HK-2 (cell line): ENCODE measurements around the gene CALHM4.

Experiments used
- DNase-seq: peaks from one replicate; pipeline ENCODE4 v3.0.0-alpha.2; 2018; ENCODE audit not compliant: unreplicated experiment

The CALHM4 gene

GRCh38 chr6:116553451-116553850, at the start of gene CALHM4:
Gene CALHM4, plus strand, starts transcription at chr6:116553751. Its CDS starts 43 bp downstream, at chr6:116553794.
- DNase-seq = no peak

DNA sequence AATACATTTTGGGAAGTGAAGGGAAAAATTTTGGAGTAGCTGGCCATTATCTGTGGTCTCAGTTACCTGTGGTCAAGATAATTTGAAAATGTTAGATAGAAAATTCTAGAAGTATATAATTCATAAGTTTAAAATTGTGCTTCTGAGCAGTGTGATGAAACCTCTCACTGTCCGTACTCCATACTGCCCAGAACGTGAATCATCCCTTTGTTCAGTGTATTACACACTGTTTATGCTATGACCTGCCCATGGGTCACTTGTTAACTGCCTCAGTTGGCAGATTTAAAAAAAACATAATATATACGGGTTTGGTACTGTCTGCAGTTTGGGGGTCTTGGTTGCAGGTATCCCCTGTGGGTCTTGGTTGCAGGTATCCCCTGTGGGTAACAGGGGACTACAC, 46.2 kb upstream of the CALHM4 start:
- DNase-seq = no peak

GRCh38 chr6:116508527-116508926, 45.0 kb upstream of the CALHM4 start:
- DNase-seq = no peak

DNA sequence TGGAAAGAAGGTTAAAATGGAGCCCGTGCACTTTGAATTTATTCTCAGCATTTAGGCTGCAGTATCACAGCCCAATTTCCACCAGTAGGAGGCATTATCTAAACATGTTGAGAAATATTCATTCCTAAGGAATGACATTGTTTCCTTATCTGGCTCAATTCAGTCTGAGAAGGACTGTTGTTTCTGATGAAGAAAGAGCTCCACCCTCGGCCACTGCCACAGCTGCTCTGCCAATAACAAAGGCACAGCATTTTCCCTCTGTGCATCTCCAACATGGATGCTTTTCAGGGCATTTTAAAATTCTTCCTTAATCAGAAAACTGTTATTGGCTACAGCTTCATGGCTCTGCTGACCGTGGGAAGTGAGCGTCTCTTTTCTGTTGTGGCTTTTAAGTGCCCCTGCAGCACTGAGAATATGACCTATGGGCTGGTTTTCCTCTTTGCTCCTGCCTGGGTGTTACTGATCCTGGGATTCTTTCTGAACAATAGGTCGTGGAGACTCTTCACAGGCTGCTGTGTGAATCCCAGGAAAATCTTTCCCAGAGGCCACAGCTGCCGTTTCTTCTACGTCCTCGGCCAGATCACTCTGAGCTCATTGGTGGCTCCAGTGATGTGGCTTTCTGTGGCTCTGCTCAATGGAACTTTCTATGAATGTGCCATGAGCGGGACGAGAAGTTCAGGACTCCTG, 42.0 kb upstream of the CALHM4 start, which contains the start of gene CALHM5:
Gene CALHM5, plus strand, starts transcription at position 216 of the 687 bp plus-strand sequence. Its CDS starts 58 bp downstream, at position 274.
- no peak for DNase-seq

DNA sequence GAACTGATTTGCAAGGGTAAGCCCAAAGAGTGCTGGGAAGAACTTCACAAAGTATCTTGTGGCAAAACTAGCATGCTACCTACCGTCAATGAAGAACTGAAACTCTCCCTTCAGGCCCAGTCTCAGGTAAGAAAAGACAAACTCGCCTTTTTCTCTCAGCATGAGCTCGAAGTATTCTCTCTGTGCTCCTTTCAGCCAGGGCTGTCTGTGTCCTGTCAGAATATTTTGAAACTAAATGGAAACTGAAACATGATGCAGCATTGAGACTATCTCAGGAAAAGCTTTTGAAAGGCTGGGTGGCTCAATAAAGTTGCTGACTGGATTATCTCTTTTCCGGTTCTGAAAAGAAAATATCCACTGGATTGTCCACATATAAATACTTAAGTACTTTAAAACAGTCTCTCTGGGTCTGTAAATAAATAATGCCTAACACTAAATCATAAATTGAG, 41.4 kb upstream of the CALHM4 start:
- no peak for DNase-seq

DNA sequence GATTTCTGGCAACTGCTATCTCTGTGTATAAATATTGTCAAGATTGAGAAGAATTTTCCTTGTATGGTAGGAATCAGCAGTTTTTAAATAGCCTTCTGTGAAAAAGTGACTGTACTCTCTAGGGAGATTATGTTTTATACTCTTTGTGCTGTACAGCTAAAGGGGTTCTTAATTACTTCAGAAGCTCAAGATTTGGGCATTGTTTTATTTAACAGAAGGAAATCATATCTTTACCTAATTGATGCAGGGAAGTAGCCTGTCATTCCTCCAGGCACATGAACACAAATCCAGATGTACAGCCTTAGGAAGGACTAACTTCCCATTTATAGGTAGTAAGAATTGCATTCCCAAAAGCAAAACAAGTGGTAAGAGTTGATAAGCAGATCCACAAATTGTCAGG, 40.8 kb upstream of the CALHM4 start:
- no peak for DNase-seq

DNA sequence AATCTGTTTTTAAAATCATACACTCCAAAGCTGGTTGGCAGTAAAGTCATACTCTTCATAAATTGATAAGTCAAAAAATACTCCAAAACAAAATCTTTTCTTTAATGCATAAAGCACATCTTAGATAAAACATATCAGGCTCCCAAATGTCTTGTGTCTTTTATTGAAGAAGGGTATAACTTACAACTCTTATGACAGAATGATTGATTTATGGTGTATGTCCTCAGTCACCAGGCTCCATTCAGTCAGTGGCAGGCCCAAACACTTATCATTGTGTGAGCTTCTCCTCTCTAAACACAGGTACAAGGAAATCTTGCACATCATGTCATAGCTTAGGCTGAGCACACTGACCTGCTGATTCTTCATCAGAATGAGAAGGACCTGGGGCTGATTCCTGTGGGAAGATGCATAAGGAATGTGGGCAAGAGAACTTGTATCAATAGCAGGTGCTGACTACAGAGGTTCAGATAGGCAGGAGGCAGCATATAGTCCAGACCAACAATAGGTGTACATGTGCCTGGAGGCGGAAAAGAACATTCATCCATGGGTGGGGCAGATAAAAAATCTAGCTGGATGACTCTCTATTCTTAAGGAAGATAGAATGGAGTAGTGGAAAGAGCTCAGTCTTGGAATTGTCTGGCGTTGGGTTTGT, 40.2 kb upstream of the CALHM4 start:
- no peak for DNase-seq

GRCh38 chr6:116514111-116514510, 39.4 kb upstream of the CALHM4 start:
- DNase-seq = no peak

DNA sequence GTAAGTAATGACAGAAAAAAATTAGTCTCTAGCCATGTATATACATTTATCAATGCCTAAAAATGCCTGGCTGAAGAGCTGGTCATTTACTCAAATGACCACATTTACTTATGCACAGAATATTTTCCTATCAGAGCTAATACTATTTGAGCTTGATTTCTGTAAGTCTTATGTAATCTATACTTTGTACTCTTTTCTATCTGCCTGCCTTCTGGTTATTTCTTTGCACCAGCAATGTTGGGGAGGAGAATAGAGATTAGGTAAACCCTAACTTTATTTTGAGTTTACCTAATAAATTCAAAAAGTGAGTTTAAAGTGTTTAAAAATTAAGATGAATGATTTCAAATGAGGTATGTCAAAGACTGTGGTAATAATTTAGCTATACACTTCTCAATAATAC, 38.4 kb upstream of the CALHM4 start:
- no peak for DNase-seq

- peak; percentile 39 for DNase-seq
Observed at GRCh38 chr6:116518621-116519368, 34.8 kb upstream of the CALHM4 start.

- no peak for DNase-seq
Observed at GRCh38 chr6:116522896-116523295, 30.7 kb upstream of the CALHM4 start.

DNA sequence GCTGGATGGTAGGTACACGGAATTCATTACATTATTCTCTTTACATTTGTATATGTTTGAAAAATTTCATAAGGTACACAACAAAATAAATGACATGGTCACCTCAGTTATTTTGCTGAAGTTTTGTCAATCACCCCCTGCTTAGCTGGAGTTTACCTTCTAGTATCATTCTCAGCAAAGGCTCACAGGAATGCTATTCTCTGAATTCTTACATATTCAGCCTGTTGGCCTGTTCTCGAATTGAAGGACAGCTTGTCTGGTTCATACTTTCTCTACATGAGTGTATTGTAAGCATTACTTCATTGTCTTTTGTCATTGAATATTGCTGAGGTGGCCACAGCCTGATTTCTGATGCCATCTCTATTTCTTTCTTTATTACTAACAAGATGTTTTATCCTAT, 29.3 kb upstream of the CALHM4 start:
- no peak for DNase-seq

- DNase-seq = no peak
Observed at GRCh38 chr6:116528133-116528532, 25.4 kb upstream of the CALHM4 start.

DNA sequence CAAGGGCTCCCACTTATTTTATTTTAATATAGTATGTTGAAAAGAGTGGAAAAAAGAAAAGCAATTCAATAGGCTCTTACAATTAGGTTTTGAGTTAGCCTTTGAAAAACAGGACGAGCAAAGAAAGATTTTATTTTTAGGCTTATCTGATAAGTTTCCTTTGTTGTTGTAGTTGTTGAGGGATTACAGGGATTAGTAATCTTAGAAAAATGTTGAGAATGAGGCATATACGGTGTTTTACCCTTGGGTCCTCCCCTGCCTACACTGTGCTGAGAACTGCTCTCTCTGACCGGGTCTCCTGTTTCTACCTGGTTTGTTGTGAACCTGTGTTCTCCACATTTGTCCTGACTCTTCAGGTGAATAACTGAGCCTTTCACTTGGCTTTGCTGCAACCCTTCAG, 24.8 kb upstream of the CALHM4 start:
- no peak for DNase-seq

- DNase-seq = no peak
Observed at GRCh38 chr6:116529466-116530290, 23.9 kb upstream of the CALHM4 start.

DNA sequence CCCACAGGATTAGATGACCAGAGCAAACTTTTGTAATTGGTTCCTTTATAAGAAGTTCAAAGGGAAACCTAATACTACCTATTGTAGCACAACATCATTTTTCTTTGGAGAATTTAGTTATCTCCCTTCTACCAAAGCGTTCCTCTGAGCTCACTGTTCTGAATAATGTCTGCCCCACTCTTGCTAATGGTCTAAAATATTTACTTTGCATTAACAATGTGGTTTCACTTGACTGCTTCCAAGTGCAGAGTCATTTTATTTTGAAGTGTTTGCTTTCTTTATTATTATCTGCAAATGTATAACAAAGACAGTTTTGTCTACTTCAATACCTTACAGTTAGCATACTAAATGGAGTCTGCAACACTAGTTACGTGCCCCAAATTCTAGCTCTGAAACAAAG, 23.1 kb upstream of the CALHM4 start:
- no peak for DNase-seq

GRCh38 chr6:116531675-116532570, 21.6 kb upstream of the CALHM4 start:
- DNase-seq = peak; percentile 33

DNA sequence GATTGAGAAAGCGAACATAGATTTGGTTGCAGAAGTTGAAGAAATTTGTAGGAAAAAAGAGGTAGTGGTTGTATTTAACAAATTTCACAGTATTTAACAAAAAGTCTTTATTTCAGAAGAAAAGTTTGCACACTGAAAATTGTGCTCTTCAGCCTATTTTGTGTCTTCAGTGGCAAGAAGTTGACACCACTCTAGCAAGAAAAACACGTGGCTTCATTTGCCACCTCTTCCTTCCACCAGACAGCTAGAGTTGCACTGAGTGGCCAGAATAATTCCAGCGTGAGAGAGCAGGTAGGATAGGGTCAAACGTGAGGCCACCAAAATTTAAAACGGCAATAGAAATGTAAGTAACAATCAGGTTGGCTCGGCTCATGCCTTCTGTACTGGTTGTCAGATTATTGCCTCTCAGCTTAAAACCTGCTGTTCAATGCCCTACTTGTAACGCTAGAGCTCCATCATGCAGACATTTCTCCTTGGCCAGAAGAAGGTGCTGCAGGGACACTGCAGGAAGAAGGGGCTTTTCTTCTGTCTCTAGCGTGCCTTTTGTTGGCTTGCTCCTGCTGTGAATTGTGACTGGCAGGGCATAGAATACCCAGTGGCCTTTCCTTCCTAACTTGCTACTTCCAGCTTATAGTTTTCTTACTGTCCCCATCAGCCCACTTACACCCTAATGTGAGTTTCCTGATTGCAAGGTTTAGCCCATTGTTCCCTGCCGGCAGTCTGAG, 20.2 kb upstream of the CALHM4 start:
- no peak for DNase-seq

- DNase-seq = no peak
Observed at GRCh38 chr6:116535109-116535508, 18.4 kb upstream of the CALHM4 start.

GRCh38 chr6:116536216-116536621, 17.3 kb upstream of the CALHM4 start:
- DNase-seq = peak; percentile 27
